NAMALWA (cell line): ENCODE measurements around the gene TTC3.

Source experiments
- DNase-seq: peaks from one replicate; pipeline ENCODE4 v3.0.0-alpha.2; 2015; ENCODE audit warnings: low spot score

TTC3 gene

GRCh38 chr21:37062593-37062935, 10.5 kb upstream of the TTC3 start:
- no peak for DNase-seq

- no peak for DNase-seq
These were observed 9.6 kb upstream of the TTC3 start for GRCh38 chr21:37063433-37063832.

GRCh38 chr21:37064841-37065240, 8.2 kb upstream of the TTC3 start:
- no peak for DNase-seq

DNA sequence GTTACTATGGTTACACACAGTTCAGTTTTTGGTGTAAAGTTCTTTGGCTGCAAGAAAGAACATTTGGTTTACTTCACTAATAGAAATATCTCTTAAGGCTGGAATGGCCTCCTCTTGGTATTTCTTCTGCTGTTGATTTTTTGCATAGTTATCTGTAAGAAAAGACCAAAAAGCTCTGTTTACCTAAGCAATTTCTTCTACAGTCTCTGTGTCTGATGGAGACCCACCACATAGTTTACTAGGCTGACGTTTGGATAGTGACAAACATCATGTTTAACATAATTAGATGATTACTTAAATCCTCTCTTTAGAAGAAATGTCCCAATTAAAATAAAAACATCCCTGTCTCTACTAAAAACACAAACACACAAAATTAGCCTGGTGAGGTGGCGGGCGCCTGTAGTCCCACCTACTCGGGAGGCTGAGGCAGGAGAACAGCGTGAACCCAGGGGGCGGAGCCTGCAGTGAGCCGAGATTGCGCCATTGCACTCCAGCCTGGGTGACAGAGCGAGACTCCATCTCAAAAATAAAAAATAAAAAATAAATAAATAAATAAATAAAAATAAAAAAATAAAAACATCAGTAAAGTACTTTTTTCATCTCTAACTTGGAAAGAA, 7.4 kb upstream of the TTC3 start:
- no peak for DNase-seq

GRCh38 chr21:37071561-37072273, 1.3 kb upstream of the TTC3 start:
- DNase-seq = peak; percentile 28

- no peak for DNase-seq
These were observed 623 bp upstream of the TTC3 start for GRCh38 chr21:37072274-37072987.

DNA sequence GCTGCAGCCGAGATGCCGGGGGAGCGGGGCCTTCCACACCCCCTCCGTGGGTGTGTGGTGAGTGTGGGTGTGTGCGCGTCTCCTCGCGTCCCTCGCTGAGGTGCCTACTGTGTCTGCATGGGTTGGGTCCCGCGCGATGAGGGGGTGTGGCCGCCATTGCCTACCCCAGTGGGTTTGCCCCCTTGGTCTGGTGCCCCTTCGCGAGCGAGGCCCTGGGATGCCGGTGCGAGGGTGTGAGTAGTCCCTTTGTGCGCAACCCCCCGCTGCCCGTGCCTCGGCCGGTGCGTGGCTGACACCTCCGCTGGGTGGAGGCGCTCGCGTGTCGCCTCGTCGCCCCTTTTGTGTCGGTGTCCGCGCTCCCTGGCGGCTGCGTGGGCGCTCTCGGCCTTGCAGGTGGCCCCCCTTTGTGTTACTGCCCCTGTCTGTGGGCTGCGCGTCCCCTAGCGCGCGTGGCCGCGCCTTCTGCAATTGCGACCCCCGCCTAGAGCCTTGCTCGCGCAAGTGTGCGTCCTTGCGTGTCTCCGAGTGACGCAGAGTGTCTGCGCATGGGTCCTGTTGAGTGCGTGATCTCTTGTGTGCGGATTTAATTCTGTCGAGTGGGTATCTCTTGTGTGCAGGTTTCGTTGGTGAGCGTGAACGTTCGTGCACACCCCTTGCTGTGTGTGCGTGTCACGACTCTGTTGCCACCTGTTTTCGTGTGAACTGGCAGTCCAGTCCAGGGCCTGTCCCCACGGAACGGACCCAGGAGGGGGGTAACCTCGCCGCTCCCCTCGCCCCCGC, 553 bp downstream of the TTC3 start:
- DNase-seq = peak; percentile 68

- no peak for DNase-seq
These were observed 1.1 kb downstream of the TTC3 start for GRCh38 chr21:37074197-37074510.

DNA sequence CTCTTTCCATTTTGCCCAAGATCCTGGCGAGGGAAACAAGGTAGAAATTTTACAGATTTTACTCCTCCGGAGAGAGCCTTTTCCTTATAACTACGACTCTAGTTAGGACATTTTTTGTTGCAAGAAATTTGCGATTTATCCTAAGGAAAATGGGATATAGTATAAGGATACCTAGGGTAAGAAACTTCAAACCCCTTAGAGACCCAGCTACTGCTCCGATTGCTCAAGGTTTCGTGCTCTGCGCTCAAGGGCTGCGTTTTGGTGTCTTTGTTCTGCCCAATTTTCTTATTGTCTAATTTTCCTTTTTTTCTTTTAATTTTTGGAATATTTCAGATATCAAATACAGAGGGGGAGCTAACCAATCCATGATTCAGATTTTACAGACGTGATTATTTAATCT, 1.5 kb downstream of the TTC3 start:
- no peak for DNase-seq

- DNase-seq = no peak
These were observed 2.2 kb downstream of the TTC3 start for GRCh38 chr21:37075214-37075770.

- no peak for DNase-seq
These were observed 3.2 kb downstream of the TTC3 start for GRCh38 chr21:37076087-37076850.

- DNase-seq = no peak
These were observed 4.3 kb downstream of the TTC3 start for GRCh38 chr21:37077403-37077802.

- DNase-seq = peak; percentile 65
These were observed 6.3 kb downstream of the TTC3 start for GRCh38 chr21:37079211-37079824.

DNA sequence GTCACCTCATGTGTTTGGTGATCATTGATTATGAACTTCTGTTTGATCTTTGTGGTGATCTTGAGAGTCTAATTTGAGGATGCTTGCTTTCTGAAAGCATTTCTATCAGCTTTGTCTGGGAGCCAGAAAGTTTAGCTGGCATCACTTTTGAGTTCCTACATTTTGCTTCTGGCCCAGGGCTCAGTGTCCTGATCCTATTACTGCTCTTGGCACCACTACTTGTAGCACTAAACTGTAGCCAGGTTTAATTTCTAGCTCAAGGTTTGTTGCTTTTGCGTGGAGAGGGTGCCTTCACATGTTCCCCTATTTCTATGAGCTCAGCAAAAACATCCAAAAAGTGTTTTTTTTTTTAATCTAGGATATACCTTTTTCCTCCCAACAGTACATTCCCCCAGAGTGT, 9.3 kb downstream of the TTC3 start:
- no peak for DNase-seq

DNA sequence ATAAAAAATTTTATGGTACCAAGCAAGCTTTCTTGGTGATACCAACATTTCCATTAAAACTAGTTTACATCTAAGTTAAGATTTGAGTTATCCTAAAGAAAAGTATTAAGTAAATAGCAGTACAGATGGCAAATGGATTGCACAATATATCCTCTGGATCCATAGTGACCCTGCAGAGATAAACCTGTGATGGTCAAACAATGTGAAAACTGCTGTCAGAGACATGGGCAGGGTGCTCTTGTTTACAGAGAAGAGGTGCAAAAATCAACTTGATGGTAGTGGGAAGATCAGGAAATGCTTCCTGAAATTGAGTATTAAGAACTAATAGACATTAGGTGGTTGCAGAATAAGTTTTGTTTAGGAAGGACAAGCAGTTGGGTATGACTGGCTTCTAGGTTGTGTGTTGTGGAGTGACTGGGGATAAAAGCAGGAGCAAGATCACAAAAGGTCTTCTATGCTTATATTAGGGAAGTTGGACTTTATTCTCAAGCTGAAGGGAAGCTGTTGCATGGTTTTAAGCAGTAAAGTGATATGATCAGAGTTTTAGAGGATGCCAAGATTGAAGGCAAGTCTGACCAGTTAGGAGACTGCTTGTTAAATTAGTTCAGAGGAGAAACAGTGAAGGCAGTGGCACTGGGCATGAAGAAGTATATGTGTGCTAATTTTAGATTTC, 9.9 kb downstream of the TTC3 start:
- no peak for DNase-seq

DNA sequence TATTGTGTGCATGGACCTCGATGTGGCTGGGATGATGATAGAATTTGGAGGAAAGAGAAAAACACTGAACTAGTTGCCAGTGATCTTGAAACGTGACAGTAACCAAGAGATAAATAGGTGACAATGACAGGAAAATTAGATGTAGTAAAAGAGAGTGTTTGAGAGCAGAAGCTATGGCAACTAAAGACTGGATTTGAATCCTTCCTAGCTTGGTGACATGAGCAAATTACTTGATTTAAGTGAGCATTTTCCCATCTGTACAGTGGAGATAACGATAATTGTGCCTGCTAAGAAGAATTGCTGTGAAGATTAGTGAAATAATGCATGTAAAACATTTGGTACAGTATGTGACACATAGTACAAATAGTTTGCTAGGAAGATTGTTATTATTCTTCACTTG, 12.7 kb downstream of the TTC3 start:
- no peak for DNase-seq

GRCh38 chr21:37087188-37087587, 14.1 kb downstream of the TTC3 start:
- DNase-seq = no peak

DNA sequence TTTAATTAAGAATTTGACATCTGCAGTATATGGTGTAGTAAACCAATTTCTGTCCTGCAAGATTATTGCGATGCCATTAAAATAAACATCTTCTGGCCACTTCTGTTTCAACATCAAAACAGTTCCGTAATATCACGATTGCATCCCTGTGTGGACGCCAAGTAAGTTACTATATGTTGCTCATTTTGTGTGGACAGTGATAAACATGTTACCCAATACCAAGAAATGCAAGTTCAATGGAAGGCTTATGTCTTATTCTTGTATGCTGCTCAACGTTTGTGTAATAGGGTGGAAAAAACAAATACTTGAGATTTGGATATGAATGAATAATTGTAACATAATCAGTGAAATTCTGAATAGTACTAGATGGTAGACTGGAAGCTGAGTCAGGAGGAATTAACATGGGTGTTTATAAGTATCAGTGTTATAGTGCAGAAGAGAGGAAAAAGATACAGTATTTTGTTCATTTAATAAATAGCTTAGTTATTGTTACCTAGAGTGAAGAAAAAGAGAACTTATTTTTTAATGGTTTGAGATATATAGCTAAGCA, 15.2 kb downstream of the TTC3 start:
- DNase-seq = no peak

GRCh38 chr21:37093977-37094376, 20.9 kb downstream of the TTC3 start:
- DNase-seq = no peak

GRCh38 chr21:37095821-37096220, 22.8 kb downstream of the TTC3 start:
- DNase-seq = no peak
